Middle frontal gyrus (tissue), 1 donor: ENCODE data around the gene FAM89A.
"Not testable (repeated sequence)": the region's sequence is repeated elsewhere in the genome, so short reads cannot be mapped to it uniquely, and the experiment has no call there.

Source experiments
- DNase-seq: peaks from one replicate; pipeline ENCODE4 v3.0.0-alpha.2; 2015; ENCODE audit warnings: low spot score; ENCODE audit errors: extremely low spot score

Gene FAM89A

DNA sequence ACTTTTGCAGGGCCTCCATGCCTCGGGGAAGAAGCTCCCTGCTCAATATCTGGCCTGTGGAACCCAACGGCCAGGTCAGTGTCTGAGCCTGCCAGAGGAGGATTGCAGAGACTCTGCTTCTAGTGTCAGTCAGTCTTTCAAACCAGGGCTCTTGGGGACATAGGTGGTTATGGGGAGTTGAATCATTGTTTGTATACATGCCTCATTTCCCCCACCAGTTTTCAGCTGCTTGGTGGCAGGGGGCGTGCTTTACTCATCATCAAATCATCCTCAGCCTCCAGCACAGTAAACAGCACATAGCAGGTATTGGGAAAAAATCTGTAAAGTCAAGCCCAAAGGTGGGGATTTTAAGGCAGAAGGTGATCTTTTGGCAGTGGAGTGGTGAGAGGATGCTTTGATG is 17.4 kb upstream of the FAM89A start:
- no peak for DNase-seq

GRCh38 chr1:231055271-231055670 is 15.2 kb upstream of the FAM89A start:
- no peak for DNase-seq

- DNase-seq: no peak
Observed at GRCh38 chr1:231053493-231054162, 13.6 kb upstream of the FAM89A start.

DNA sequence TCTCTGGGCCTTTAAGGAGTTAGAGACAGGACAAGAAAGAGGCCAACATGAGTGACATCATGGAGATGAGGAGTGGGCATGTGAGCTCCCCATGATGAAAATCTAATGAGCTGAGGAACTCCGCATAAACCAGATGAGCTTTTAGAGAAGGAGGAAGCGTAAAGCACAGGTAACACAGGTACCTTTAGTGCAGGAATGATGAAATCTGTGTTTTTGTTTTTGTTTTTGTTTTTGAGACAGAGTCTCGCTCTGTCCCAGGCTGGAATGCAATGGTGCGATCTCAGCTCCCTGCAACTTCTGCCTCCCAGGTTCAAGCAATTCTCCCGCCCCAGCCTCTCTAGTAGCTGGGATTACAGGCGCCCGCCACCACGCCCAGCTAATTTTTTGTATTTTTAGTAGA is 12.7 kb upstream of the FAM89A start:
- DNase-seq: no peak

GRCh38 chr1:231050932-231051331 is 10.9 kb upstream of the FAM89A start:
- DNase-seq: not testable (repeated sequence)

GRCh38 chr1:231050395-231050794 is 10.3 kb upstream of the FAM89A start:
- DNase-seq: no peak

- no peak for DNase-seq
Observed at GRCh38 chr1:231049121-231049979, 9.3 kb upstream of the FAM89A start.

DNA sequence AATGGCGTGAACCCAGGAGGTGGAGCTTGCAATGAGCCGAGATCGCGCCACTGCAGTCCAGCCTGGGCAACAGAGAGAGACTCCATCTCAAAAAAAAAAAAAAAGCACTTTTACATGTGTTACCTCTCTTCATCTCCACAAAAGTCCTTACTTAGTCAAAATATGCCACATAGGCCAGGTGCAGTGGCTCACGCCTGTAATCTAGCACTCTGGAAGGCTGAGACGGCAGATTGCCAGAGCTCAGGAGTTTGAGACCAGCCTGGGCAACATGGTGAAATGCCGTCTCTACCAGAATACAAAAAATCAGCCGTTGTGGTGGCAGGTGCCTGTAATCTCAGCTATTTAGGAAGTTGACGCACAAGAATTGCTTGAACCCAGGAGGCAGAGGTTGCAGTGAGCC is 8.4 kb upstream of the FAM89A start:
- DNase-seq: not testable (repeated sequence)

DNA sequence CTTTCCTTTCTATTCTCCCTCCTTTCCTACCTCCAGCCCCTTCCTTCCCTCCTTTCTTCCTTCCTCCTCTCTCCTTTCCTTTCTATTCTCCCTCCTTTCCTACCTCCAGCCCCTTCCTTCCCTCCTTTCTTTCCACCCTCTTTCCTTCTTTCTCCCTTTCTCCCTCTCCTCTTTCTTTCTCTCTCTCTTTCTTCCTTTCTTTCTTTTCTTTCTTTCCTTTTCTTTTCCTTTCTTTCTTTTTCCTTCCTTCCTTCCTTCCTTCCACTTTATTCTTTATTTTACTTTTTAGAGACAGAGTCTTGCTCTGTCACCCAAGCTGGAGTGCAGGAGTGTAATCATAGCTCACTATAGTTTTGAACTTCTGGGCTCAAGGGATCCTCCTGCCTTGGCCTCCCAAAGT is 7.5 kb upstream of the FAM89A start:
- DNase-seq: not testable (repeated sequence)

- no peak for DNase-seq
Observed at GRCh38 chr1:231046730-231047395, 6.8 kb upstream of the FAM89A start.

DNA sequence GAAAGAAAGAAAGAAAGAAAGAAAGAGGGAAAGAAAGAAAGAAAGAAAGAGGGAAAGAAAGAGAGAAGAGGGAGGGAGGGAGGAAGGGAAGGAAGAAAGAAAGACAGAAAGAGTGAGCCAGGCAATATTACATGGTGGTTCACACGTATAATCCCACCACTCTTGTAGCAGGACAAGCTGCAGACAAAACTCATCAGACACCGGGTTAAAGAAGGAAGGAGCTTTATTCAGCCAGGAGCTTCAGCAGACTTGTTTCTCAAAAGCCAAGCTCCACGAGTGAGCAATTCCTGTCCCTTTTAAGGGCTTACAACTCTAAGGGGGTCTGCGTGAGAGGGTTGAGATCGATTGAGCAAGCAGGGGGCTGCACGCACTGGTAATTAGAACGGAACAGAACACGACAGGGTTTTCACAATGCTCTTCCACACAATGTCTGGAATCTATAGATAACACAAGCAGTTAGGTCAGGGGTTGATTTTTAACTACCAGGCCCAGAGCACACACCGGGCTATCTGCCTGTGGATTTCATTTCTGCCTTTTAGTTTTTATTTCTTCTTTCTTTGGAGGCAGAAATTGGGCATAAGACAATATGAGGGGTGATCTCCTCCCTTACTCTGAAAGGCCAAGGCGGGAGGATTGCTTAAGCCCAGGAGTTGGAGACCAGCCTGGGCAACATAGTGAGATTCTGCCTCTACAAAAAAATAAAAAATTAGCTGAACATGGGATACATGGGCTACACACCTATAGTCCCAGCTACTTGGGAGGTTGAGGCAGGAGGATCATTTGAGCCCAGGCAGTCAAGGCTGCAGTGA is 6.1 kb upstream of the FAM89A start:
- DNase-seq: not testable (repeated sequence)

DNA sequence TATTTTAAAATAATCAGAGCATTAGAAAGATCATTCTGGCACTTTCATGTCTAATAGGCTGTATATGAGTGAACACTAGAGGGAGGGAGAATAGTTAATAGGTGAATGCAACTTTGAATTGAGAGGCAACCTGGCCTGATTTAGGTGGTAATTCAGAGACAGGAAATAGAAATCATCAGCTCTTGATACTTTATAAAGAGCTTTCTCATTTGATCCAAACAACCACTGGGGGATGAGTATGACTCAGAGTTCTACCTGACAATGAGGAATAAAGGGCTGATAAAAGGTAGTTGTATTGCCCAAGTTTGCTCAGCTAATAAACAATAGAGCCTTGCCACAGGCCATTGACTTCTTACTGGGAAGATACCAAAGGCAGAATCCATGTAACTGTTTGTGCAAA is 5.2 kb upstream of the FAM89A start:
- DNase-seq: no peak

- no peak for DNase-seq
Observed at GRCh38 chr1:231044588-231044987, 4.5 kb upstream of the FAM89A start.

- DNase-seq: no peak
Observed at GRCh38 chr1:231041719-231042261, 1.7 kb upstream of the FAM89A start.

- DNase-seq: no peak
Observed at GRCh38 chr1:231040800-231041718, 1.0 kb upstream of the FAM89A start.

- DNase-seq: no peak
Observed at GRCh38 chr1:231039161-231040018, 664 bp downstream of the FAM89A start.

DNA sequence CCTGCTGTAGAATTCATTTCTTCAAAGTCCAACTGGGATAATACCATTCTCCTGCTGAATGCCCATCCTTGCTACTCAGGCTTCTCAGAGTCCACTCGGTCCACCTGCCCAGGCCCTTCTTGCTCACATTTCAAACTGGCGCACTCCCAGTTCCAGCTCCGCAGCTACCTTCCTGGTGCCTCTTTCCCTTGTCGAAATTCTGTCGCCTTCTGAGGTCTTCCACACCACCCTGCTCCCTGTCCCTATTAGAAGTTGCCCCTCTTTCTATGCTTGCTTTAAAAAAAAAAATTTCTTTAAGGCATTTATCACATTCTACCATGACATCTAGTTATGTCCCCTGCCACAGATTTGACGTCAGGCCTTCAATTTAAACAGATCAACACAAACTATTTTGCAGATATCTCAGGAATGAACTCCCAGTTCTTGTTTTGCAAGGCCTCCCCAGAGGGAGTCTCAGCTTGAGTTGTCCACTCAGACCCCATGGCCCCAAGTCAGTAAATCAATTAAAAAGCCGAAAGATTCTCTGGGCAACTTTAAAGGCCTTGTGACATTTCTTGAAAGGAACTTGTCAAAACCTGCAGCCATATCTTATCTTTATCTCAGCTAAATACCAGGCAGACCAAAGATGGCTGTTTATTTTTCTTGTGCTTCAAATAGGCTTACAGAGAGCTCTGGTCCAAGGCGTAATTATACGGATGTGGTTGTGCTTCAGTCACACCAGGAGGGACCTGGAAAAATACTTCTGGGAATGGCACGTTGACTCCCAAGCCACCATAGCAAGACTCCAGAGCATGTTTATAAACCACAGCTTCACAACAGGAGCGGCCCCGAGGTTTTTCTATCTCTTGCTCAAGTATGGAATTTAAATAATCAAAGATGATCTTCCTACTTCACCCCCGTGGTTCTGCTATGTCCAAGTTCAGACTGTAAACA is 2.2 kb downstream of the FAM89A start:
- DNase-seq: no peak

- no peak for DNase-seq
Observed at GRCh38 chr1:231036416-231036815, 3.6 kb downstream of the FAM89A start.
